GDM1 (cell line): ENCODE measurements around the gene WDR3.
"Not testable (repeated sequence)": the region's sequence is repeated elsewhere in the genome, so short reads cannot be mapped to it uniquely, and the experiment has no call there.

Experiments
- DNase-seq: peaks from one replicate; lab custom pipeline; 2025; lab: John Stamatoyannopoulos, UW

Gene WDR3

GRCh38 chr1:117929343-117930172, at the start of gene WDR3, which contains the start of gene GDAP2:
TSS of gene WDR3 (plus strand) at chr1:117929739. CDS start at chr1:117933320, 3,581 bp downstream.
TSS of gene GDAP2 (minus strand) at chr1:117929621. CDS start at chr1:117920357, 9,264 bp downstream.
- peak; percentile 91 for DNase-seq

GRCh38 chr1:117883616-117884015, 45.9 kb upstream of the WDR3 start:
- no peak for DNase-seq

- no peak for DNase-seq
Measured at GRCh38 chr1:117886101-117886795, 43.3 kb upstream of the WDR3 start.

GRCh38 chr1:117890452-117890851, 39.1 kb upstream of the WDR3 start:
- no peak for DNase-seq

- no peak for DNase-seq
Measured at GRCh38 chr1:117892512-117892911, 37.0 kb upstream of the WDR3 start.

GRCh38 chr1:117894078-117894477, 35.5 kb upstream of the WDR3 start:
- DNase-seq, result no peak

- peak; percentile 32 for DNase-seq
Measured at GRCh38 chr1:117895482-117896114, 33.9 kb upstream of the WDR3 start.

- no peak for DNase-seq
Measured at GRCh38 chr1:117897551-117897950, 32.0 kb upstream of the WDR3 start.

- DNase-seq, result no peak
Measured at GRCh38 chr1:117899801-117900200, 29.7 kb upstream of the WDR3 start.

GRCh38 chr1:117902944-117903343, 26.6 kb upstream of the WDR3 start:
- DNase-seq, result no peak

- no peak for DNase-seq
Measured at GRCh38 chr1:117904485-117904884, 25.1 kb upstream of the WDR3 start.

GRCh38 chr1:117905019-117905418, 24.5 kb upstream of the WDR3 start:
- DNase-seq, result no peak

- DNase-seq, result no peak
Measured at GRCh38 chr1:117911051-117911450, 18.5 kb upstream of the WDR3 start.

- no peak for DNase-seq
Measured at GRCh38 chr1:117919376-117919775, 10.2 kb upstream of the WDR3 start.

- DNase-seq, result no peak
Measured at GRCh38 chr1:117921991-117922390, 7.5 kb upstream of the WDR3 start.

- DNase-seq, result not testable (repeated sequence)
Measured at GRCh38 chr1:117922717-117923116, 6.8 kb upstream of the WDR3 start.

- DNase-seq, result no peak
Measured at GRCh38 chr1:117925981-117926380, 3.6 kb upstream of the WDR3 start.

GRCh38 chr1:117928881-117929342, 627 bp upstream of the WDR3 start:
- no peak for DNase-seq

GRCh38 chr1:117930173-117930447, 571 bp downstream of the WDR3 start:
- DNase-seq, result no peak

- DNase-seq, result no peak
Measured at GRCh38 chr1:117930484-117930883, 945 bp downstream of the WDR3 start.

- DNase-seq, result no peak
Measured at GRCh38 chr1:117932576-117932975, 3.0 kb downstream of the WDR3 start.

- DNase-seq, result no peak
Measured at GRCh38 chr1:117933769-117934168, 4.2 kb downstream of the WDR3 start.

- DNase-seq, result no peak
Measured at GRCh38 chr1:117942293-117942692, 12.8 kb downstream of the WDR3 start.
